HL-60/S4 treated with retinoic acid at 250 ng/mL for 4 days and 3 days (cell line): ENCODE results near the gene TCF15.

Experiments used
- in situ Hi-C: fragments of 300-500 bp; cut with MboI; formaldehyde crosslinking; loops from 2 replicates; pipeline ENCODE4 v1.7.0; 2022; ENCODE audit warnings: low sequenced_read_pairs

TCF15 gene

GRCh38 chr20:610130-611046, at the start of gene TCF15:
Gene TCF15, minus strand, starts transcription at chr20:610309. Its CDS starts 72 bp downstream, at chr20:610237.
- in situ Hi-C loops, result no loop called here

GRCh38 chr20:658731-659291, 48.7 kb upstream of the TCF15 start:
- in situ Hi-C loops, result no loop called here

- in situ Hi-C loops, result no loop called here
These were observed 48.1 kb upstream of the TCF15 start for GRCh38 chr20:658202-658601.

- in situ Hi-C loops, result no loop called here
These were observed 45.9 kb upstream of the TCF15 start for GRCh38 chr20:655726-656624.

- in situ Hi-C loops, result no loop called here
These were observed 44.3 kb upstream of the TCF15 start for GRCh38 chr20:654417-654750.

- in situ Hi-C loops, result no loop called here
These were observed 43.7 kb upstream of the TCF15 start for GRCh38 chr20:653590-654416.

- in situ Hi-C loops, result no loop called here
These were observed 43.0 kb upstream of the TCF15 start, which contains the start of gene SRXN1 for GRCh38 chr20:653110-653589. Gene SRXN1, minus strand, starts transcription at chr20:653200. Its CDS starts 15 bp downstream, at chr20:653185.

- in situ Hi-C loops, result no loop called here
These were observed 42.6 kb upstream of the TCF15 start for GRCh38 chr20:652615-653109.

- in situ Hi-C loops, result no loop called here
These were observed 41.9 kb upstream of the TCF15 start for GRCh38 chr20:651713-652614.

GRCh38 chr20:650954-651353, 40.8 kb upstream of the TCF15 start:
- in situ Hi-C loops, result no loop called here

GRCh38 chr20:650281-650680, 40.2 kb upstream of the TCF15 start:
- in situ Hi-C loops, result no loop called here

- in situ Hi-C loops, result no loop called here
These were observed 37.4 kb upstream of the TCF15 start for GRCh38 chr20:647479-648019.

GRCh38 chr20:646868-647233, 36.7 kb upstream of the TCF15 start:
- in situ Hi-C loops, result no loop called here

- in situ Hi-C loops, result no loop called here
These were observed 36.2 kb upstream of the TCF15 start for GRCh38 chr20:646107-646867.

GRCh38 chr20:645318-646106, 35.4 kb upstream of the TCF15 start:
- in situ Hi-C loops, result no loop called here

GRCh38 chr20:644692-645317, 34.7 kb upstream of the TCF15 start:
- in situ Hi-C loops, result no loop called here
